Measurements from ENCODE around the gene PSME2. TPM values are rescaled to one million over a fixed set of nuclear protein-coding genes. Genes with fewer than 3 reads are reported as not detected.
A peak's percentile ranks its signal among the peaks of the same experiment; 100 is the strongest.

The PSME2 gene
- total RNA-seq, 1 experiment from 2014 or later = 188 TPM

GRCh38 chr14:24093901-24094840, 52.2 kb downstream of the PSME2 start, which contains the start of gene PCK2:
Gene PCK2, plus strand, starts transcription at chr14:24094311. Its CDS starts 95 bp downstream, at chr14:24094406.
- Histone ChIP-seq H3K4me3 (ENCODE audit: low read depth in 2 of 2, low read length in 2 of 2) (peak within 1 kb of the TSS; percentile 84 to 93), H3K27me3 (ENCODE audit: control insufficient read depth, insufficient read depth, low read length) (no peaks in the 10 kb centered on the region), H3K9me3 (ENCODE audit: control insufficient read depth, insufficient read depth, low read depth, low read length) (no peaks in the 10 kb centered on the region), H3K27ac (ENCODE audit: low read length) (peak within 1 kb of the TSS; percentile 85), H3K4me1 (ENCODE audit: control insufficient read depth, insufficient read depth, low read length) (peaks cover 5% of the 10 kb centered on the region; the same call in 1 of the 2 replicates), H3K36me3 (ENCODE audit: control insufficient read depth, insufficient read depth, low read length) (no peaks in the 10 kb centered on the region; the same call in 1 of the 2 replicates)
- in situ Hi-C loops (cut with HindIII; ENCODE audit: low pct_unique_long_range_greater_than_20kb, low sequenced_read_pairs) = no loop called here
- CTCF ChIA-PET = interaction anchor here (0.5 to 1.2 kb wide), 4 partner anchors 15 to 793 kb away, joined by 3 to 6 read pairs (median 3); no protein-coding TSS in a partner anchor
- DNase-seq (ENCODE audit: low read depth, low spot score) (no peak), ATAC-seq (peak; percentile 91)
- TF ChIP-seq REST (IDR thresholded peaks at IDR 0.05; ENCODE audit: insufficient read depth in 1 of 2, low read depth in 2 of 2, low read length in 1 of 2) = no peak
- peak; percentile 67 for TF ChIP-seq POLR2AphosphoS5 (IDR thresholded peaks at IDR 0.05; ENCODE audit: low read depth, low read length)
- TF ChIP-seq CTCF (IDR thresholded peaks at IDR 0.05) = no peak
- TF ChIP-seq TCF7L2 (IDR thresholded peaks at IDR 0.05; ENCODE audit: low read depth, low read length) = no peak
- 0 out of 2 replicates have a peak, but pooled peaks have one; percentile 68 for TF ChIP-seq SIN3A (IDR thresholded peaks at IDR 0.05; ENCODE audit: borderline replicate concordance, insufficient read depth, low read depth, low read length)
- POLR2A ChIA-PET = interaction anchor here (0.5 to 0.6 kb wide), 2 partner anchors 230 to 506 kb away, joined by 6 to 7 read pairs; no protein-coding TSS in a partner anchor
- intact Hi-C loops (cut with micrococcal nuclease; ENCODE audit: unreplicated experiment) = no loop called here
- BruUV-seq (replicated peaks) = no TSS peak

Small RNAs within 50 kb of the gene (microRNA-seq; reads per million reads assigned to microRNA genes)
- gene MIR7703 (ENCODE audit: unreplicated experiment) = not detected

Other genes with a start within 250 kb of the PSME2 start
- 13.5 TPM for gene DHRS4, start 192.8 kb downstream of the PSME2 start, total RNA-seq (2021; ENCODE audit: unreplicated experiment)
- 8.0 TPM for gene DHRS4L2, start 157.7 kb downstream of the PSME2 start, total RNA-seq (2021; ENCODE audit: unreplicated experiment)
- gene CARMIL3, start 94.6 kb downstream of the PSME2 start, total RNA-seq (2021; ENCODE audit: unreplicated experiment) = 0.15 TPM
- gene CPNE6, start 75.0 kb downstream of the PSME2 start, total RNA-seq (2021; ENCODE audit: unreplicated experiment) = not detected
- 24.5 TPM for gene PCK2, start 52.3 kb downstream of the PSME2 start, total RNA-seq (2021; ENCODE audit: unreplicated experiment)
- 37.4 TPM for gene DCAF11, start 31.8 kb downstream of the PSME2 start, total RNA-seq (2021; ENCODE audit: unreplicated experiment)
- gene NRL, start 31.7 kb downstream of the PSME2 start, total RNA-seq (2021; ENCODE audit: unreplicated experiment) = 1.4 TPM
- gene FITM1, start 16.0 kb downstream of the PSME2 start, total RNA-seq (2021; ENCODE audit: unreplicated experiment) = 0.46 TPM
- gene PSME1, start 10.4 kb downstream of the PSME2 start, total RNA-seq (2021; ENCODE audit: unreplicated experiment) = 130 TPM
- gene EMC9, start 5.0 kb downstream of the PSME2 start, total RNA-seq (2021; ENCODE audit: unreplicated experiment) = 42.5 TPM
- gene RNF31, start 888 bp upstream of the PSME2 start, total RNA-seq (2021; ENCODE audit: unreplicated experiment) = 48.6 TPM
- gene IRF9, start 14.7 kb upstream of the PSME2 start, total RNA-seq (2021; ENCODE audit: unreplicated experiment) = 24.5 TPM
- gene REC8, start 25.5 kb upstream of the PSME2 start, total RNA-seq (2021; ENCODE audit: unreplicated experiment) = 9.8 TPM
- 103 TPM for gene IPO4, start 42.2 kb upstream of the PSME2 start, total RNA-seq (2021; ENCODE audit: unreplicated experiment)
- gene TM9SF1, start 48.8 kb upstream of the PSME2 start, total RNA-seq (2021; ENCODE audit: unreplicated experiment) = 44.7 TPM
- not detected for gene TSSK4, start 59.1 kb upstream of the PSME2 start, total RNA-seq (2021; ENCODE audit: unreplicated experiment)
- 42.4 TPM for gene CHMP4A, start 66.9 kb upstream of the PSME2 start, total RNA-seq (2021; ENCODE audit: unreplicated experiment)
- gene MDP1, start 69.5 kb upstream of the PSME2 start, total RNA-seq (2021; ENCODE audit: unreplicated experiment) = 8.9 TPM
- gene NEDD8, start 85.8 kb upstream of the PSME2 start, total RNA-seq (2021; ENCODE audit: unreplicated experiment) = 155 TPM
- gene GMPR2, start 86.3 kb upstream of the PSME2 start, total RNA-seq (2021; ENCODE audit: unreplicated experiment) = 45.9 TPM
- 53.8 TPM for gene TINF2, start 96.0 kb upstream of the PSME2 start, total RNA-seq (2021; ENCODE audit: unreplicated experiment)
- 2.3 TPM for gene TGM1, start 116.6 kb upstream of the PSME2 start, total RNA-seq (2021; ENCODE audit: unreplicated experiment)
- gene RABGGTA, start 125.0 kb upstream of the PSME2 start, total RNA-seq (2021; ENCODE audit: unreplicated experiment) = 30.9 TPM
- gene DHRS1, start 153.2 kb upstream of the PSME2 start, total RNA-seq (2021; ENCODE audit: unreplicated experiment) = 8.9 TPM
- 25.3 TPM for gene NOP9, start 153.2 kb upstream of the PSME2 start, total RNA-seq (2021; ENCODE audit: unreplicated experiment)
- gene CIDEB, start 161.4 kb upstream of the PSME2 start, total RNA-seq (2021; ENCODE audit: unreplicated experiment) = 0.18 TPM
- 6.9 TPM for gene LTB4R2, start 163.5 kb upstream of the PSME2 start, total RNA-seq (2021; ENCODE audit: unreplicated experiment)
- gene LTB4R, start 164.9 kb upstream of the PSME2 start, total RNA-seq (2021; ENCODE audit: unreplicated experiment) = 4.8 TPM
- 0.21 TPM for gene ADCY4, start 188.5 kb upstream of the PSME2 start, total RNA-seq (2021; ENCODE audit: unreplicated experiment)
- gene RIPK3, start 193.4 kb upstream of the PSME2 start, total RNA-seq (2021; ENCODE audit: unreplicated experiment) = not detected
- 0.36 TPM for gene NFATC4, start 221.6 kb upstream of the PSME2 start, total RNA-seq (2021; ENCODE audit: unreplicated experiment)